Renal cortex interstitium (tissue), 11 donors: Measurements from ENCODE around the gene ST6GALNAC1. TPM values are rescaled to one million over a fixed set of nuclear protein-coding genes. Genes with fewer than 3 reads are reported as not detected.

Source experiments
- DNase-seq, 11 donors: peaks; one replicate each; pipeline ENCODE4 v3.0.0-alpha.2; 2013; ENCODE audit warnings: low read depth in 9 of 11, low spot score in 4 of 11; ENCODE audit errors: extremely low read depth in 1 of 11
- polyA plus RNA-seq, 3 donors: library from polyadenylated mRNA; unstranded; fragments of 120-200 nt; gene quantifications; one replicate each; pipeline ENCODE4 v1.2.1, GENCODE V29; 2013; ENCODE audit not compliant: insufficient read length in 3 of 3

Gene ST6GALNAC1
- polyA plus RNA-seq, 3 donors: 0.09 to 0.57 (median 0.30) TPM

- no peak for DNase-seq
These were observed 35.7 kb upstream of the ST6GALNAC1 start for GRCh38 chr17:76679239-76679638.

- DNase-seq: no peak
These were observed 34.8 kb upstream of the ST6GALNAC1 start for GRCh38 chr17:76678330-76678729.

GRCh38 chr17:76677406-76677805, 33.8 kb upstream of the ST6GALNAC1 start:
- DNase-seq: no peak

- DNase-seq: no peak
These were observed 33.1 kb upstream of the ST6GALNAC1 start for GRCh38 chr17:76676629-76677028.

- DNase-seq: no peak
These were observed 32.1 kb upstream of the ST6GALNAC1 start for GRCh38 chr17:76675648-76676047.

GRCh38 chr17:76674600-76674999, 31.0 kb upstream of the ST6GALNAC1 start:
- DNase-seq: no peak

- DNase-seq: no peak
These were observed 30.2 kb upstream of the ST6GALNAC1 start for GRCh38 chr17:76673729-76674128.

GRCh38 chr17:76672892-76673291, 29.3 kb upstream of the ST6GALNAC1 start:
- DNase-seq: no peak

- no peak for DNase-seq
These were observed 28.8 kb upstream of the ST6GALNAC1 start for GRCh38 chr17:76672270-76672851.

GRCh38 chr17:76671912-76672262, 28.3 kb upstream of the ST6GALNAC1 start:
- no peak for DNase-seq

GRCh38 chr17:76671123-76671911, 27.8 kb upstream of the ST6GALNAC1 start:
- peak; percentile 99 to 100 (median 100) for DNase-seq

GRCh38 chr17:76670718-76671122, 27.2 kb upstream of the ST6GALNAC1 start:
- DNase-seq: peak in 1 of 11 donors; percentile 70

- DNase-seq: no peak
These were observed 26.6 kb upstream of the ST6GALNAC1 start for GRCh38 chr17:76670020-76670717.

GRCh38 chr17:76667786-76668453, 24.4 kb upstream of the ST6GALNAC1 start:
- no peak for DNase-seq

GRCh38 chr17:76667491-76667755, 23.9 kb upstream of the ST6GALNAC1 start:
- no peak for DNase-seq

GRCh38 chr17:76660656-76661042, 17.1 kb upstream of the ST6GALNAC1 start:
- no peak for DNase-seq

- no peak for DNase-seq
These were observed 16.5 kb upstream of the ST6GALNAC1 start for GRCh38 chr17:76659928-76660655.

- DNase-seq: no peak
These were observed 14.7 kb upstream of the ST6GALNAC1 start for GRCh38 chr17:76658242-76658662.

GRCh38 chr17:76657505-76658241, 14.1 kb upstream of the ST6GALNAC1 start:
- no peak for DNase-seq
